Sigmoid colon (tissue), 4 donors: Measurements from ENCODE around the gene UBE2Q1.

Experiments
- EP300 ChIP-seq, 4 donors: sonication (generic); formaldehyde crosslinking; IDR thresholded peaks; one replicate each; pipeline ENCODE4 v1.6.1; 2017; ENCODE audit warnings: antibody characterized with exemption in 4 of 4
- POLR2A ChIP-seq, 2 donors: fragments of 450-650 bp; IDR thresholded peaks; one replicate each; pipeline ENCODE4 v1.6.1; 2016; ENCODE audit warnings: antibody characterized with exemption in 2 of 2, mild to moderate bottlenecking in 2 of 2, moderate library complexity in 2 of 2
- POLR2AphosphoS5 ChIP-seq, 4 donors: sonication (generic); formaldehyde crosslinking; IDR thresholded peaks; one replicate each; pipeline ENCODE4 v1.6.1; 2017; ENCODE audit warnings: antibody characterized with exemption in 4 of 4
- TF ChIP-seq, protein P1 (sequence below), 4 experiments: fragments of 450-650 bp in 3 of 4; fragments of 200-600 bp in 1 of 4; IDR thresholded peaks; one replicate each; pipeline ENCODE4 v1.5.1; 2016 to 2019; ENCODE audit warnings: antibody characterized with exemption in 4 of 4, mild to moderate bottlenecking in 3 of 4, moderate library complexity in 2 of 4

DNA sequence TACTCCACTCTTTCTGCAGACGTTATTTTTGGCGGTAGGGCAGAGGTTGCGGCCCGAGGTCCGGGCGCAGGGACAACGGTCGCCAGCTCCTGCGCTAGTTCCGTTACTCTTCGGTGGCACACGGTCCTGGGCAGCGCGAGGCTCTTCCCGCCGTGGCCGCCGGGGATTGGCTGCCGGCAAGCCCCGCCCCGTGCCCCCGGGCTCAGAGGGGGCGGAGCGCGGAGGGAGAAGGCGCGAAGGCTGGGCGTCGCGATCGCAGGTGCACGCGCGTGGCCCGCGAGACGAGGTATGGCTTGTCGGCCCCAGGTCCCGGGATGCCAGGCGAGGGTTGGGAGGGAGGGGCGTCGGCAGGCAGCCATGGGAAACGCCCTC, 55.7 kb downstream of the UBE2Q1 start:
- TF ChIP-seq, protein P1, sequence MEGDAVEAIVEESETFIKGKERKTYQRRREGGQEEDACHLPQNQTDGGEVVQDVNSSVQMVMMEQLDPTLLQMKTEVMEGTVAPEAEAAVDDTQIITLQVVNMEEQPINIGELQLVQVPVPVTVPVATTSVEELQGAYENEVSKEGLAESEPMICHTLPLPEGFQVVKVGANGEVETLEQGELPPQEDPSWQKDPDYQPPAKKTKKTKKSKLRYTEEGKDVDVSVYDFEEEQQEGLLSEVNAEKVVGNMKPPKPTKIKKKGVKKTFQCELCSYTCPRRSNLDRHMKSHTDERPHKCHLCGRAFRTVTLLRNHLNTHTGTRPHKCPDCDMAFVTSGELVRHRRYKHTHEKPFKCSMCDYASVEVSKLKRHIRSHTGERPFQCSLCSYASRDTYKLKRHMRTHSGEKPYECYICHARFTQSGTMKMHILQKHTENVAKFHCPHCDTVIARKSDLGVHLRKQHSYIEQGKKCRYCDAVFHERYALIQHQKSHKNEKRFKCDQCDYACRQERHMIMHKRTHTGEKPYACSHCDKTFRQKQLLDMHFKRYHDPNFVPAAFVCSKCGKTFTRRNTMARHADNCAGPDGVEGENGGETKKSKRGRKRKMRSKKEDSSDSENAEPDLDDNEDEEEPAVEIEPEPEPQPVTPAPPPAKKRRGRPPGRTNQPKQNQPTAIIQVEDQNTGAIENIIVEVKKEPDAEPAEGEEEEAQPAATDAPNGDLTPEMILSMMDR (IDR thresholded peaks at IDR 0.05): no peak
- TF ChIP-seq POLR2AphosphoS5 (IDR thresholded peaks at IDR 0.05) (no peak), POLR2A (IDR thresholded peaks at IDR 0.05) (no peak), EP300 (IDR thresholded peaks at IDR 0.05) (no peak)
